GM23248 (cell line): ENCODE results near the gene TDO2. TPM values are rescaled to one million over a fixed set of nuclear protein-coding genes. Genes with fewer than 3 reads are reported as not detected.

Experiments used
- DNase-seq: peaks from one replicate; pipeline ENCODE4 v3.0.0-alpha.2; 2015
- H2AFZ ChIP-seq: fragments of 200-600 bp; sonication (generic); 2 replicates; pipeline ENCODE4 v1.6.1; 2016; ENCODE audit warnings: antibody characterized with exemption
- H3F3A ChIP-seq: fragments of 200-600 bp; sonication (generic); 2 replicates; pipeline ENCODE4 v1.6.1; 2016; ENCODE audit warnings: mild to moderate bottlenecking, antibody characterized with exemption, mixed run types; ENCODE audit not compliant: insufficient read depth
- H3K27ac ChIP-seq: fragments of 200-600 bp; sonication (generic); 2 replicates; pipeline ENCODE4 v1.5.1; 2016; ENCODE audit warnings: mild to moderate bottlenecking
- H3K27me3 ChIP-seq: fragments of 200-600 bp; sonication (generic); replicated peaks from 2 replicates; pipeline ENCODE4 v1.6.1; 2016; ENCODE audit warnings: mild to moderate bottlenecking; ENCODE audit not compliant: insufficient read depth
- H3K36me3 ChIP-seq: fragments of 200-600 bp; sonication (generic); 2 replicates; pipeline ENCODE4 v1.6.1; 2016; ENCODE audit warnings: low read depth, mild to moderate bottlenecking
- H3K4me1 ChIP-seq: fragments of 200-600 bp; sonication (generic); 2 replicates; pipeline ENCODE4 v1.6.1; 2016; ENCODE audit warnings: mild to moderate bottlenecking; ENCODE audit not compliant: insufficient read depth
- H3K4me2 ChIP-seq: fragments of 200-600 bp; sonication (generic); one replicate; pipeline ENCODE4 v1.6.1; 2016; ENCODE audit warnings: mild to moderate bottlenecking; ENCODE audit not compliant: unreplicated experiment
- H3K4me3 ChIP-seq: fragments of 200-600 bp; sonication (generic); 2 replicates; pipeline ENCODE4 v1.5.1; 2016; ENCODE audit warnings: mild to moderate bottlenecking
- H3K79me2 ChIP-seq: fragments of 200-600 bp; sonication (generic); 2 replicates; pipeline ENCODE4 v1.6.1; 2016; ENCODE audit warnings: mild to moderate bottlenecking; ENCODE audit not compliant: insufficient read depth
- H3K9ac ChIP-seq: fragments of 200-600 bp; sonication (generic); 2 replicates; pipeline ENCODE4 v1.6.1; 2016; ENCODE audit warnings: mild to moderate bottlenecking
- H3K9me2 ChIP-seq: fragments of 200-600 bp; sonication (generic); 2 replicates; pipeline ENCODE4 v1.6.1; 2016; ENCODE audit warnings: mixed run types, mild to moderate bottlenecking, moderate library complexity; ENCODE audit not compliant: insufficient read depth
- H3K9me3 ChIP-seq: fragments of 200-600 bp; sonication (generic); one replicate; pipeline ENCODE4 v1.6.1; 2017; ENCODE audit warnings: low read depth
- H4K20me1 ChIP-seq: fragments of 200-600 bp; sonication (generic); 2 replicates; pipeline ENCODE4 v1.6.0; 2016; ENCODE audit not compliant: insufficient read depth
- EZH2 ChIP-seq: fragments of 200-600 bp; sonication (generic); IDR thresholded peaks from 2 replicates; pipeline ENCODE4 v1.6.1; 2018; ENCODE audit warnings: antibody characterized with exemption, mild to moderate bottlenecking; ENCODE audit not compliant: insufficient read depth, poor library complexity, severe bottlenecking
- EZH2phosphoT487 ChIP-seq: fragments of 200-600 bp; sonication (generic); IDR thresholded peaks from 2 replicates; pipeline ENCODE4 v1.6.1; 2018; ENCODE audit warnings: antibody characterized with exemption, moderate library complexity, mild to moderate bottlenecking, low read depth; ENCODE audit not compliant: insufficient read depth
- WGBS, 2 experiments: methylation state at CpG; one replicate each; pipeline ENCODE4 v1.1.6; 2015 to 2017; ENCODE audit warnings: low lambda C conversion rate in 2 of 2, low coverage in 1 of 2; ENCODE audit errors: missing lambda C conversion rate in 2 of 2; 5-methylcytosine and 5-hydroxymethylcytosine counted together
- in situ Hi-C: fragments of 300-500 bp; cut with MboI; formaldehyde crosslinking; loops from 2 replicates; pipeline ENCODE4 v1.15.0; 2020
- polyA plus RNA-seq: library from polyadenylated mRNA; unstranded; fragments of >200 nt; fragmentation: Nextera tagmentation; extraction: Ambion mirVana; gene quantifications from 2 replicates; pipeline ENCODE4 v1.2.1, GENCODE V29; 2016
- total RNA-seq: library from RNA; depleted of rRNA; stranded (reverse); fragments of >200 nt; shearing (Covaris generic); gene quantifications from 2 replicates; pipeline ENCODE4 v1.2.3, GENCODE V29; 2014; rRNA removed

TDO2 gene
- total and polyA plus RNA-seq, 2 experiments from 2014 or later = not detected

DNA sequence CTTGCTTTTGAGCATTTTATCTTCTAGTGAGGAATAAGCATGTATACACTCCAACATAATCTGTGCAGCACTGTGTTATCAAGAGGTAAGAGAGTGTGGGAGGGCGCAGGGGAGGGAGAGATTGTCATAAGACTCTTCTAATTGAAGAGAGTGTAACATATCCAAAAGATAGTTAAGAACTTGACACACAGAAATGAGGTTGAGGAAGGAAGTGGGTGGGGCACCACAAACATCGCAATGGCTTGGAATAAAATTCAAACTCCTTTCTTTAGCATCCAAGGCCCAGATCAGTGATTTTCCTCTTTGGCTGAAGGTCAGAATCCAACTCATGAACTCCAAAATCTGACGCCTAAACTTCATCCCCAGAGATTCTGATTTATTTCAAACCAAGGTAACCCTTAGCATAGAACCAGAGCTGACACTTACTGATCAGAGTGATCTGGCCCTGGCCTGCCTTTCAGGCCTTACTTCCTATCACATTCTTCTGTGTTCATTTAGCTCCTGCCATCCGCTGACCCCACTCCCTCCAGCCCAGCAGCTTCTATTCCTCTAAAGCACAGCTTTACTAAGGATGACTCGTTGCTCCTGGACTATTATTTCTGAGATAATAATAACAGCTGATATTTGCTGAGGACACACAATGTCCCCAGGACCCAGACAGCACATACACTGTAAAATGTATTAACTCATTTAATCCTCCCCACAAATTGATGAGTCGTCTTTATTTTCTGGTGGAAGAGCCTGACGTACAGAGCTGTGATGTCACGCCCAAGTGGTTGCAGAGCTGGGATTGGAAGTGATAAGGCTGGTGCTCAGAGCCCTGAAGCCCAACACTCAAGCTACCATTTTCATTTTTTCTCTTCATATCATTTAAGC lies 60.8 kb downstream of the TDO2 start:
- H2AFZ ChIP-seq = no peak overlapping the region
- no peaks in the 10 kb centered on the region for H3K36me3 ChIP-seq
- H3K27me3 ChIP-seq = no peaks in the 10 kb centered on the region
- H3K4me1 ChIP-seq = peaks cover 14% of the 10 kb centered on the region; the same call in 1 of the 2 replicates
- H3K4me2 ChIP-seq = no peak overlapping the region
- 60 to 64% methylated on average over 8 of the region's 8 CpGs for WGBS, 2 experiments
- H3K9me2 ChIP-seq = no peaks in the 10 kb centered on the region
- no peaks in the 10 kb centered on the region for H4K20me1 ChIP-seq
- no peaks in the 10 kb centered on the region for H3K9me3 ChIP-seq
- H3K79me2 ChIP-seq = no peaks in the 10 kb centered on the region
- H3K27ac ChIP-seq = no peak overlapping the region
- in situ Hi-C loops = loop anchor here (25.0 kb wide), 3 partner anchors 723 to 1173 kb away; partner anchors contain the start of gene PDGFC
- no peak overlapping the region for H3K4me3 ChIP-seq
- H3K9ac ChIP-seq = no peak overlapping the region
- no peak for DNase-seq
- TF ChIP-seq EZH2phosphoT487 (no peak), EZH2 (no peak)
- H3F3A ChIP-seq = peaks cover 15% of the 10 kb centered on the region; the same call in 1 of the 2 replicates

DNA sequence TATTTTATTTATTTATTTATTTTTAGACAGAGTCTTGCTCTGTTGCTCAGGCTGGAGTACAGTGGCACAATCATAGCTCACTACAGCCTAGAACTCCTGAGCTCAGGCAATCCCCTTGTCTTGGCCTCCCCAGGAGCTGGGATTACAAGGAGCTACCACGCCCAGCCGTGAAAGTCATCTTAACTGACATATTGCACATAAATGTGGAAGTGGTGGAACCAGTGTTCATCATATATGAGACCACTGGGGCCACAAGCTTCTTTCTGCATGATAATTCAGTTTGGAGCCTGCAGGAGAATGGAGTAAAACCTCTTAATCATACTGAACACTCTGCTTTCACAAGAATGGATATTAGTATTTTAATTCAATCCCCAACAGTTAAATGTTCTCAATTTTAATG lies 62.7 kb downstream of the TDO2 start:
- peaks cover 10% of the 10 kb centered on the region; the same call in 1 of the 2 replicates for H3K4me1 ChIP-seq
- 75 to 83% methylated on average over 2 of the region's 2 CpGs for WGBS, 2 experiments
- no peak overlapping the region for H3K27ac ChIP-seq
- H3K4me3 ChIP-seq = no peak overlapping the region
- TF ChIP-seq EZH2 = no peak
- TF ChIP-seq EZH2phosphoT487 = no peak
- H3K27me3 ChIP-seq = no peaks in the 10 kb centered on the region
- DNase-seq = no peak
- H3K9me3 ChIP-seq = no peaks in the 10 kb centered on the region
- H3K4me2 ChIP-seq = no peak overlapping the region
- no peak overlapping the region for H2AFZ ChIP-seq
- no peak overlapping the region for H3K9ac ChIP-seq
- H4K20me1 ChIP-seq = no peaks in the 10 kb centered on the region
- peaks cover 15% of the 10 kb centered on the region; the same call in 1 of the 2 replicates for H3F3A ChIP-seq
- no peaks in the 10 kb centered on the region for H3K79me2 ChIP-seq
- in situ Hi-C loops = loop anchor here (25.0 kb wide), 3 partner anchors 721 to 1171 kb away; partner anchors contain the start of gene PDGFC
- no peaks in the 10 kb centered on the region for H3K36me3 ChIP-seq
- no peaks in the 10 kb centered on the region for H3K9me2 ChIP-seq

DNA sequence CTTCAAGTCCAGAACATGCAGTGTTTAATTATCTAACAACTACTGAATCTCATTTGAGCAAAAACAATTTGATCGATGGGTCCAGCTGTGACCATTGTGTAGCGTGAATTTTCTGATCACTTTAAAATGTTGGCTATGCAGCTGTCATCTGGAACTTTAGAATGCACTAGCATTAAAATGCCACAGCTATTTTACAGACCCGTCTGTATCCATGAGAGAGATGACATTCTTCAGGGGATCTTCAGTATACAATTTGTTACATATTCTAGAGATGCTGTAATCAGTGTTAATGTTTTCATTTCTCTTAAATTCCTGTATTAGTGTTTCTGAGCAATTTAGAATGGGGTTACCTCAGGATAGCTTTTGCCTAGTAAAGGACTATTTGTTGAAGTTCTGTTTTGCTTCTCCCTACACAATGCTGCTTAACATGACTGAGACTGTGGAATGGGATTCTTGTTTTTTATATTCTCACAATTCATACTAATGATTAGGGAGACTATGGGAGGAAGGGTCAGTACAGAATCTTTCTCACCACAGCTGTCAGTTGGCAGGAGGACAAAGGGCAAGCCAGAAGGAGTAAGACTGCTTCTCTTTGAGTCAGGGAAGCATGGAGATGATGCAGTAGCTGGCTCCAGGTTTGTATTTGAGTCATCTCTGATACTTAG lies 63.4 kb downstream of the TDO2 start:
- Histone ChIP-seq H3K27me3 (no peaks in the 10 kb centered on the region), H3K9ac (no peak overlapping the region), H3F3A (peaks cover 15% of the 10 kb centered on the region; the same call in 1 of the 2 replicates), H3K4me1 (peaks cover 10% of the 10 kb centered on the region; the same call in 1 of the 2 replicates), H3K27ac (peak overlapping the region; percentile 11; the same call in 1 of the 2 replicates), H4K20me1 (no peaks in the 10 kb centered on the region), H3K9me3 (no peaks in the 10 kb centered on the region), H3K4me3 (no peak overlapping the region), H3K79me2 (no peaks in the 10 kb centered on the region), H2AFZ (no peak overlapping the region), H3K36me3 (no peaks in the 10 kb centered on the region), H3K9me2 (no peaks in the 10 kb centered on the region), H3K4me2 (no peak overlapping the region)
- DNase-seq = peak; percentile 68
- TF ChIP-seq EZH2phosphoT487 (no peak), EZH2 (no peak)
- in situ Hi-C loops = loop anchor here (25.0 kb wide), 3 partner anchors 720 to 1170 kb away; partner anchors contain the start of gene PDGFC
- 10 to 11% methylated on average over 3 of the region's 3 CpGs for WGBS, 2 experiments

Other genes starting within 250 kb of the TDO2 start
- gene GUCY1A1, start 236.8 kb upstream of the TDO2 start, total RNA-seq = not detected in 2 replicates
- gene GUCY1A1, start 236.8 kb upstream of the TDO2 start, polyA plus RNA-seq = 0.05 TPM in 1 of 2 replicates, not detected in the other
- gene GUCY1B1, start 144.7 kb upstream of the TDO2 start, total RNA-seq = 0.25 and 2.1 TPM in 2 replicates
- 0.25 and 0.56 TPM in 2 replicates for gene GUCY1B1, start 144.7 kb upstream of the TDO2 start, polyA plus RNA-seq
- gene ASIC5, start 37.4 kb upstream of the TDO2 start, total RNA-seq = not detected in 2 replicates
- not detected in 2 replicates for gene ASIC5, start 37.4 kb upstream of the TDO2 start, polyA plus RNA-seq
- 11.2 and 15.2 TPM in 2 replicates for gene CTSO, start 50.2 kb downstream of the TDO2 start, total RNA-seq
- 13.4 and 14.0 TPM in 2 replicates for gene CTSO, start 50.2 kb downstream of the TDO2 start, polyA plus RNA-seq